ENCODE data around the gene P4HB. TPM values are rescaled to one million over a fixed set of nuclear protein-coding genes. Genes with fewer than 3 reads are reported as not detected.

P4HB gene
- total and polyA plus RNA-seq, 2 experiments from 2014 or later: 206 to 620 TPM

DNA sequence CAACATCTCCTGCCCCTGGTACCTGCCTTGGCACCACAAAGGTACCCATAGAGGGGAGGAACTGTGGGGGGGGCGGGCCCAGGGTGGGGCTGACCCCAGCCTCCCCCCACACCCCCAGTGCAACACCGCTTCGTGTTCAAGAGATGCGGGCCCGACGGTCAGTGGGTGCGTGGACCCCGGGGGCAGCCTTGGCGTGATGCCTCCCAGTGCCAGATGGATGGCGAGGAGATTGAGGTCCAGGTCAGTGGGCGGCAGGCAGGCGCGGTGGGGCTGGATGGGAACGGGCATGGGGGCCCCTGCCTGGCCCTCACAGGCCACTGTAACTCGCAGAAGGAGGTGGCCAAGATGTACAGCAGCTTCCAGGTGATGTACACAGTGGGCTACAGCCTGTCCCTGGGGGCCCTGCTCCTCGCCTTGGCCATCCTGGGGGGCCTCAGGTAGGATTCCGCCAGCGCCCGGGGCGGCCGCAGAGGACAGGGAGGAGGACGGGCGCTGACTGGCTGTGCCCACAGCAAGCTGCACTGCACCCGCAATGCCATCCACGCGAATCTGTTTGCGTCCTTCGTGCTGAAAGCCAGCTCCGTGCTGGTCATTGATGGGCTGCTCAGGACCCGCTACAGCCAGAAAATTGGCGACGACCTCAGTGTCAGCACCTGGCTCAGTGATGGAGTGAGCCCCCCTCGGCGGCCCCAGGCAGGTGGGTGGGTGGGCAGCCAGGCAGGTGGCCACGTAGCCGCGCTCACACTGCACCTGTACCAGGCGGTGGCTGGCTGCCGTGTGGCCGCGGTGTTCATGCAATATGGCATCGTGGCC lies 49.2 kb downstream of the P4HB start:
- Histone ChIP-seq H3K4me1 (ENCODE audit: insufficient read depth) (no peaks in the 10 kb centered on the region), H3K27ac (ENCODE audit: low read depth) (no peak overlapping the region), H3K9me2 (ENCODE audit: insufficient read depth) (no peaks in the 10 kb centered on the region), H4K20me1 (replicated peaks; ENCODE audit: insufficient read depth) (no peaks in the 10 kb centered on the region), H3K4me2 (no peak overlapping the region), H3K27me3 (ENCODE audit: insufficient read depth) (peaks cover 4% of the 10 kb centered on the region), H3F3A (replicated peaks; ENCODE audit: low read depth) (no peaks in the 10 kb centered on the region; the same call in 1 of the 2 replicates), H3K36me3 (ENCODE audit: insufficient read depth) (no peaks in the 10 kb centered on the region), H2AFZ (no peak overlapping the region), H3K79me2 (replicated peaks; ENCODE audit: insufficient read depth) (no peaks in the 10 kb centered on the region), H3K4me3 (no peak overlapping the region)
- TF ChIP-seq ZNF114 (CRISPR knock-in tag; IDR thresholded peaks at IDR 0.05): no peak
- TF ChIP-seq, protein P1, sequence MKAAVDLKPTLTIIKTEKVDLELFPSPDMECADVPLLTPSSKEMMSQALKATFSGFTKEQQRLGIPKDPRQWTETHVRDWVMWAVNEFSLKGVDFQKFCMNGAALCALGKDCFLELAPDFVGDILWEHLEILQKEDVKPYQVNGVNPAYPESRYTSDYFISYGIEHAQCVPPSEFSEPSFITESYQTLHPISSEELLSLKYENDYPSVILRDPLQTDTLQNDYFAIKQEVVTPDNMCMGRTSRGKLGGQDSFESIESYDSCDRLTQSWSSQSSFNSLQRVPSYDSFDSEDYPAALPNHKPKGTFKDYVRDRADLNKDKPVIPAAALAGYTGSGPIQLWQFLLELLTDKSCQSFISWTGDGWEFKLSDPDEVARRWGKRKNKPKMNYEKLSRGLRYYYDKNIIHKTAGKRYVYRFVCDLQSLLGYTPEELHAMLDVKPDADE (IDR thresholded peaks at IDR 0.05): no peak
- no peak for TF ChIP-seq STAT1 (IDR thresholded peaks at IDR 0.05; ENCODE audit: unreplicated experiment)
- TF ChIP-seq, protein P2, sequence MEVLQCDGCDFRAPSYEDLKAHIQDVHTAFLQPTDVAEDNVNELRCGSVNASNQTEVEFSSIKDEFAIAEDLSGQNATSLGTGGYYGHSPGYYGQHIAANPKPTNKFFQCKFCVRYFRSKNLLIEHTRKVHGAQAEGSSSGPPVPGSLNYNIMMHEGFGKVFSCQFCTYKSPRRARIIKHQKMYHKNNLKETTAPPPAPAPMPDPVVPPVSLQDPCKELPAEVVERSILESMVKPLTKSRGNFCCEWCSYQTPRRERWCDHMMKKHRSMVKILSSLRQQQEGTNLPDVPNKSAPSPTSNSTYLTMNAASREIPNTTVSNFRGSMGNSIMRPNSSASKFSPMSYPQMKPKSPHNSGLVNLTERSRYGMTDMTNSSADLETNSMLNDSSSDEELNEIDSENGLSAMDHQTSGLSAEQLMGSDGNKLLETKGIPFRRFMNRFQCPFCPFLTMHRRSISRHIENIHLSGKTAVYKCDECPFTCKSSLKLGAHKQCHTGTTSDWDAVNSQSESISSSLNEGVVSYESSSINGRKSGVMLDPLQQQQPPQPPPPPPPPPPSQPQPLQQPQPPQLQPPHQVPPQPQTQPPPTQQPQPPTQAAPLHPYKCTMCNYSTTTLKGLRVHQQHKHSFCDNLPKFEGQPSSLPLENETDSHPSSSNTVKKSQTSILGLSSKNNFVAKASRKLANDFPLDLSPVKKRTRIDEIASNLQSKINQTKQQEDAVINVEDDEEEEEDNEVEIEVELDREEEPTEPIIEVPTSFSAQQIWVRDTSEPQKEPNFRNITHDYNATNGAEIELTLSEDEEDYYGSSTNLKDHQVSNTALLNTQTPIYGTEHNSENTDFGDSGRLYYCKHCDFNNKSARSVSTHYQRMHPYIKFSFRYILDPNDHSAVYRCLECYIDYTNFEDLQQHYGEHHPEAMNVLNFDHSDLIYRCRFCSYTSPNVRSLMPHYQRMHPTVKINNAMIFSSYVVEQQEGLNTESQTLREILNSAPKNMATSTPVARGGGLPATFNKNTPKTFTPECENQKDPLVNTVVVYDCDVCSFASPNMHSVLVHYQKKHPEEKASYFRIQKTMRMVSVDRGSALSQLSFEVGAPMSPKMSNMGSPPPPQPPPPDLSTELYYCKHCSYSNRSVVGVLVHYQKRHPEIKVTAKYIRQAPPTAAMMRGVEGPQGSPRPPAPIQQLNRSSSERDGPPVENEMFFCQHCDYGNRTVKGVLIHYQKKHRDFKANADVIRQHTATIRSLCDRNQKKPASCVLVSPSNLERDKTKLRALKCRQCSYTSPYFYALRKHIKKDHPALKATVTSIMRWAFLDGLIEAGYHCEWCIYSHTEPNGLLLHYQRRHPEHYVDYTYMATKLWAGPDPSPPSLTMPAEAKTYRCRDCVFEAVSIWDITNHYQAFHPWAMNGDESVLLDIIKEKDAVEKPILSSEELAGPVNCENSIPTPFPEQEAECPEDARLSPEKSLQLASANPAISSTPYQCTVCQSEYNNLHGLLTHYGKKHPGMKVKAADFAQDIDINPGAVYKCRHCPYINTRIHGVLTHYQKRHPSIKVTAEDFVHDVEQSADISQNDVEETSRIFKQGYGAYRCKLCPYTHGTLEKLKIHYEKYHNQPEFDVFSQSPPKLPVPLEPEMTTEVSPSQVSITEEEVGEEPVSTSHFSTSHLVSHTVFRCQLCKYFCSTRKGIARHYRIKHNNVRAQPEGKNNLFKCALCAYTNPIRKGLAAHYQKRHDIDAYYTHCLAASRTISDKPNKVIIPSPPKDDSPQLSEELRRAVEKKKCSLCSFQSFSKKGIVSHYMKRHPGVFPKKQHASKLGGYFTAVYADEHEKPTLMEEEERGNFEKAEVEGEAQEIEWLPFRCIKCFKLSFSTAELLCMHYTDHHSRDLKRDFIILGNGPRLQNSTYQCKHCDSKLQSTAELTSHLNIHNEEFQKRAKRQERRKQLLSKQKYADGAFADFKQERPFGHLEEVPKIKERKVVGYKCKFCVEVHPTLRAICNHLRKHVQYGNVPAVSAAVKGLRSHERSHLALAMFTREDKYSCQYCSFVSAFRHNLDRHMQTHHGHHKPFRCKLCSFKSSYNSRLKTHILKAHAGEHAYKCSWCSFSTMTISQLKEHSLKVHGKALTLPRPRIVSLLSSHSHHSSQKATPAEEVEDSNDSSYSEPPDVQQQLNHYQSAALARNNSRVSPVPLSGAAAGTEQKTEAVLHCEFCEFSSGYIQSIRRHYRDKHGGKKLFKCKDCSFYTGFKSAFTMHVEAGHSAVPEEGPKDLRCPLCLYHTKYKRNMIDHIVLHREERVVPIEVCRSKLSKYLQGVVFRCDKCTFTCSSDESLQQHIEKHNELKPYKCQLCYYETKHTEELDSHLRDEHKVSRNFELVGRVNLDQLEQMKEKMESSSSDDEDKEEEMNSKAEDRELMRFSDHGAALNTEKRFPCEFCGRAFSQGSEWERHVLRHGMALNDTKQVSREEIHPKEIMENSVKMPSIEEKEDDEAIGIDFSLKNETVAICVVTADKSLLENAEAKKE (CRISPR knock-in tag; IDR thresholded peaks at IDR 0.05): no peak
- TF ChIP-seq EZH2phosphoT487 (IDR thresholded peaks at IDR 0.05; ENCODE audit: unreplicated experiment): no peak
- TF ChIP-seq, protein P3, sequence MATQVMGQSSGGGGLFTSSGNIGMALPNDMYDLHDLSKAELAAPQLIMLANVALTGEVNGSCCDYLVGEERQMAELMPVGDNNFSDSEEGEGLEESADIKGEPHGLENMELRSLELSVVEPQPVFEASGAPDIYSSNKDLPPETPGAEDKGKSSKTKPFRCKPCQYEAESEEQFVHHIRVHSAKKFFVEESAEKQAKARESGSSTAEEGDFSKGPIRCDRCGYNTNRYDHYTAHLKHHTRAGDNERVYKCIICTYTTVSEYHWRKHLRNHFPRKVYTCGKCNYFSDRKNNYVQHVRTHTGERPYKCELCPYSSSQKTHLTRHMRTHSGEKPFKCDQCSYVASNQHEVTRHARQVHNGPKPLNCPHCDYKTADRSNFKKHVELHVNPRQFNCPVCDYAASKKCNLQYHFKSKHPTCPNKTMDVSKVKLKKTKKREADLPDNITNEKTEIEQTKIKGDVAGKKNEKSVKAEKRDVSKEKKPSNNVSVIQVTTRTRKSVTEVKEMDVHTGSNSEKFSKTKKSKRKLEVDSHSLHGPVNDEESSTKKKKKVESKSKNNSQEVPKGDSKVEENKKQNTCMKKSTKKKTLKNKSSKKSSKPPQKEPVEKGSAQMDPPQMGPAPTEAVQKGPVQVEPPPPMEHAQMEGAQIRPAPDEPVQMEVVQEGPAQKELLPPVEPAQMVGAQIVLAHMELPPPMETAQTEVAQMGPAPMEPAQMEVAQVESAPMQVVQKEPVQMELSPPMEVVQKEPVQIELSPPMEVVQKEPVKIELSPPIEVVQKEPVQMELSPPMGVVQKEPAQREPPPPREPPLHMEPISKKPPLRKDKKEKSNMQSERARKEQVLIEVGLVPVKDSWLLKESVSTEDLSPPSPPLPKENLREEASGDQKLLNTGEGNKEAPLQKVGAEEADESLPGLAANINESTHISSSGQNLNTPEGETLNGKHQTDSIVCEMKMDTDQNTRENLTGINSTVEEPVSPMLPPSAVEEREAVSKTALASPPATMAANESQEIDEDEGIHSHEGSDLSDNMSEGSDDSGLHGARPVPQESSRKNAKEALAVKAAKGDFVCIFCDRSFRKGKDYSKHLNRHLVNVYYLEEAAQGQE (IDR thresholded peaks at IDR 0.05; ENCODE audit: unreplicated experiment): no peak
- no peak for TF ChIP-seq NANOG (IDR thresholded peaks at IDR 0.05; ENCODE audit: borderline replicate concordance)
- no peak for TF ChIP-seq JUNB (IDR thresholded peaks at IDR 0.05; ENCODE audit: unreplicated experiment)
- no peak for TF ChIP-seq CREB1 (CRISPR knock-in tag; IDR thresholded peaks at IDR 0.05; ENCODE audit: low read depth)
- no peak for TF ChIP-seq ZNF331 (CRISPR knock-in tag; IDR thresholded peaks at IDR 0.05; ENCODE audit: low read depth)
- H3K4me1 Mint-ChIP-seq: no peaks in the 10 kb centered on the region
- no peak overlapping the region for H3K27ac Mint-ChIP-seq
- H3K9me3 Mint-ChIP-seq: peaks cover 4% of the 10 kb centered on the region
- H3K4me3 Mint-ChIP-seq: no peak overlapping the region
- no peak for ATAC-seq
- DNase-seq (ENCODE audit: low spot score): no peak
- H3K27me3 Mint-ChIP-seq (ENCODE audit: insufficient read depth, low read depth, poor library complexity): peaks cover 22% of the 10 kb centered on the region
- H3K36me3 Mint-ChIP-seq (ENCODE audit: low read depth): no peaks in the 10 kb centered on the region; the same call in 2 of the 3 replicates

Measured in GM23338 (cell line).